HUES48 (cell line): Measurements from ENCODE around the gene OR51B2.
"Not testable (repeated sequence)": the region's sequence is repeated elsewhere in the genome, so short reads cannot be mapped to it uniquely, and the experiment has no call there.

Source experiments
- H3K27ac ChIP-seq: one replicate; pipeline ENCODE4 v1.7.0; 2013; ENCODE audit warnings: low read depth, low read length, inconsistent platforms
- H3K27me3 ChIP-seq: 2 replicates; pipeline ENCODE4 v1.6.1; 2013; ENCODE audit warnings: mild to moderate bottlenecking, low read length; ENCODE audit not compliant: control insufficient read depth, insufficient read depth
- H3K36me3 ChIP-seq: 2 replicates; pipeline ENCODE4 v1.6.1; 2013; ENCODE audit warnings: low read length; ENCODE audit not compliant: control insufficient read depth, insufficient read depth
- H3K4me1 ChIP-seq: 2 replicates; pipeline ENCODE4 v1.6.1; 2013; ENCODE audit warnings: mild to moderate bottlenecking, low read length; ENCODE audit not compliant: control insufficient read depth, insufficient read depth
- H3K4me3 ChIP-seq: 2 replicates; pipeline ENCODE4 v1.5.1; 2013; ENCODE audit warnings: mild to moderate bottlenecking, low read depth, low read length
- H3K9ac ChIP-seq: 2 replicates; pipeline ENCODE4 v1.6.1; 2013; ENCODE audit warnings: mild to moderate bottlenecking, low read depth, low read length, moderate library complexity
- H3K9me3 ChIP-seq: 2 replicates; pipeline ENCODE4 v1.6.1; 2013; ENCODE audit warnings: low read length; ENCODE audit not compliant: control insufficient read depth, insufficient read depth

Gene OR51B2, protein sequence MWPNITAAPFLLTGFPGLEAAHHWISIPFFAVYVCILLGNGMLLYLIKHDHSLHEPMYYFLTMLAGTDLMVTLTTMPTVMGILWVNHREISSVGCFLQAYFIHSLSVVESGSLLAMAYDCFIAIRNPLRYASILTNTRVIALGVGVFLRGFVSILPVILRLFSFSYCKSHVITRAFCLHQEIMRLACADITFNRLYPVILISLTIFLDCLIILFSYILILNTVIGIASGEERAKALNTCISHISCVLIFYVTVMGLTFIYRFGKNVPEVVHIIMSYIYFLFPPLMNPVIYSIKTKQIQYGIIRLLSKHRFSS

DNA sequence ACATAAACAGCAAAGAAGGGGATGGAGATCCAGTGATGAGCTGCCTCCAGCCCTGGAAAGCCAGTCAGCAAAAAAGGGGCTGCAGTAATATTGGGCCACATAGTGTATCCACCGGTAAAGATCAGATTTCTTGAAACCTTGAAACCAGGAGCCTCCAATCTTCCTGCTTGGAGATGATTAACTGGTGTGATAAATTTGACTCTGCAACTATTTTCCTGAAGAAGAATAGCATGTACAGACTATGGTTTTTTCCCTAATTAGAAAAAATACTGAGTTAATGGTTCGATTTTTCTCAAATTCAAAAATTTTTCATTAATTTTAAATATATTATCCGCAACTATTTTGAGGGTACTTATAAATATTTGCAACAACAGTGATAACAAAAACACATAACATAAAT lies at the start of gene OR51B2:
OR51B2 (minus strand) TSS at position 101 of the 400 bp plus-strand sequence; CDS start at position 101, 0 bp downstream.
- Histone ChIP-seq H3K9me3 (no peaks in the 10 kb centered on the region), H3K4me3 (no peak within 1 kb of the TSS), H3K27me3 (no peaks in the 10 kb centered on the region), H3K9ac (no peak within 1 kb of the TSS), H3K36me3 (no peaks in the 10 kb centered on the region), H3K4me1 (no peaks in the 10 kb centered on the region), H3K27ac (no peak within 1 kb of the TSS)

DNA sequence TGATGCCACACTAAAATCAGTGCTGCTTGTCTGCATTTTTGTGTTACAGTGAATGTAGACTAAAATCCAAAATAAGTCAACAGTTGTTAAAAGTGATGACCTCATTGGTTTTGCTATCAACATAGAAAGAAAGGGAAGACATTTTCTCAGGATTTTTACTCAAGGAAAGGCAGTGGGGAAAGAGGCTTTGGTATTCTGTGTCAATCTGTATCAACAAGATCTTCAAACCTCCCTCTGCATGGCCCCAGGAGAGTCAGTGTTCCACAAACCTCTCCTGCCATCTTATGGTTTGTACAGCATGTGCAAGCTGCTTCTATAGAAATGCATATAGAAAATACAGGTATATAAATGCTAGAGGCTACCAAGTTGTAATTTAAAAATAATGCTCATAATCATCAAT lies 45.7 kb upstream of the OR51B2 start:
- no peaks in the 10 kb centered on the region for H3K27me3 ChIP-seq
- H3K9ac ChIP-seq: no peak overlapping the region
- H3K4me1 ChIP-seq: peaks cover 9% of the 10 kb centered on the region
- no peak overlapping the region for H3K27ac ChIP-seq
- peaks cover 9% of the 10 kb centered on the region for H3K9me3 ChIP-seq
- no peaks in the 10 kb centered on the region for H3K36me3 ChIP-seq
- no peak overlapping the region for H3K4me3 ChIP-seq

DNA sequence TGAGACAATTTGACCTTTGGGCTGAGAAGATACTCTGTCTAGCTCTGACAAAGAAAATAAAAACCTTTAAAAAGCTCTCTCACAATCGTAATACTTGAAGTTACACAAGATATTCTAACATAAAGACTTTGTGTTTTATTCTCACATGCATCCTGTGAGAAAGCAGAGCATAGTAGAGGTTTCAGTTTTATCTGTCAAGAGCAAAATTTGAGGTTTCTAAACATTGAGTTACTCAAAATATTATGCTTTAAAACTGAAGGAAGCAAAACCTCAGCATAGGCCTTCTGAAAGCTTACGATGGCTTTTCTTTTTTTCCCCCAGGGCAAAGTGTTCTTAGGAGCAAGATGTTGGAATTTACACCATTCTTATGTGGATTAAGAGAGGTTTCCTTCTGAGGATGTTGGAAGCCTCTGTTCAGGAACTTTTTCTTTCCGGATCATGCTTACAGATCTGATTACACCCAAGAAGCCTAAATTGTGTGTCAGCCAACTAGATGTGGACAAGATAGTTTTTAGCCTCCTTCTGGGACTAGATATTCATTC lies 44.5 kb upstream of the OR51B2 start:
- Histone ChIP-seq H3K36me3 (no peaks in the 10 kb centered on the region), H3K9ac (no peak overlapping the region), H3K9me3 (peaks cover 9% of the 10 kb centered on the region), H3K4me1 (peaks cover 9% of the 10 kb centered on the region), H3K27me3 (no peaks in the 10 kb centered on the region), H3K27ac (no peak overlapping the region), H3K4me3 (no peak overlapping the region)

DNA sequence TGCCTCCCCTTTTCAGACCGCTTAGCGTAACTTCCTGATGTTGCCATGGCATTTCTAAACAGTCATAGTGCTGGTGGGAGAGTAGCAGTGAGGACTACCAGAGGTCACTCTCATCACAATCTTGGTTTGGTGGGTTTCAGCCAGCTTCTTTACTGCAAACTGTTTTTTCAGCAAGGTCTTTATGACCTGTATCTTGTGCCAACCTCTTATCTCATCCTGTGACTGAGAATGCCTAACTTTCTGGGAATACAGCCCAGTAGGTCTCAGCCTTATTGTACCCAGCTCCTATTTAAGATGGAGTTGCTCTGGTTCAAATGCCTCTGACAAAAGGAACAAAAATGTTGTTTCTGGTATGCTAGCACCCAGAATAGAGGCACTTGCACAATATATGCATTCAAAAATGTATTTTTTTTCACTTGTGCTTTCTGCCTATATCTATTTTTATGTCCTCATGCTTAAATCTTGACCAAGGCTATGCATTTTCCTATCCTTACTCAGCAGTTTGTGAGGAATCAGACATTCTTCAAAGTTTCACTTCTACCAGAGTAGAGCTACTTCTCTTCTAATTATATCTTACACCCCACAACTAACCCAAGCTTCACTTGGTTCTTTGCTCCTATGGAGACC lies 43.5 kb upstream of the OR51B2 start:
- peaks cover 9% of the 10 kb centered on the region for H3K4me1 ChIP-seq
- no peaks in the 10 kb centered on the region for H3K27me3 ChIP-seq
- H3K9me3 ChIP-seq: no peaks in the 10 kb centered on the region
- H3K9ac ChIP-seq: no peak overlapping the region
- H3K27ac ChIP-seq: no peak overlapping the region
- H3K4me3 ChIP-seq: no peak overlapping the region
- no peaks in the 10 kb centered on the region for H3K36me3 ChIP-seq

DNA sequence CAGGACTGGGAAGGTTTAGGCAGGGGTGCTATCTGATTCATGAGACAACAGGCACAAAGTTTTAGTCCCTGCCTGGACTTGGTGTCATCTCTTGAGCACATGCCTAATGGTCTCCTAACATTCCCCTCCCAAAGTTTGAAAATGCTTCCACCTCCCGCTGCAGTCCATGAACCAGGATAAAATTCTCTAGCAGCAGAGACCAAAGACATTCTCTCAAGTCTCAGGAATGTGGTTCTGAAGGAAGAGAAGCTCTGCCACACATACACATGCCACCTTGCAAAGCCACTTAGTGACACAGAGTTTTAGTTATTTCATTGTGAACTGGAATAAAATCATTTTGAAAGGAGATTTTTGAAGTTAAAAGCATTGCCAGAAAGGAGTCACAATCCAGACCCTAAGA lies 42.8 kb upstream of the OR51B2 start:
- H3K36me3 ChIP-seq: no peaks in the 10 kb centered on the region

DNA sequence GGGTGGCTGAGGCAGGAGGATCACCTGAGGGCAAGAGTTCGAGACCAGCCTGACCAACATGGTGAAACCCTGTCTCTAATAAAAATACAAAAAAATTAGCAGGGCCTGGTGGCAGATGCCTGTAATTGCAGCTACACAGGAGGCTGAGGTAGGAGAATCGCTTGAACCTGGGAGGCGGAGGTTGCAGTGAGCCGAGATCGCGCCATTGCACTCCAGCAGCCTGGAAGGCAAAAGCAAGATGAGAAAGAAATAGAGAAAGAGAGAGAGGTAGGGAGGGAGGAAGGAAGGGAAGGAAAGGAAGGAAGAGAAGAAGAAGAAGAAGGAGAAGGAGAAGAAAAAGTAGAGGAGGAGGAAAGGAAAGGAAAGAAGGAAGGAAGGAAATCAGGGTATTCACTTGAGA lies 42.3 kb upstream of the OR51B2 start:
- not testable (repeated sequence) for H3K27me3 ChIP-seq, H3K36me3 ChIP-seq, H3K9ac ChIP-seq, H3K4me1 ChIP-seq, H3K4me3 ChIP-seq, H3K9me3 ChIP-seq, H3K27ac ChIP-seq

More for the DNA sequence above, 42.8 kb upstream of the OR51B2 start:
- Histone ChIP-seq H3K4me3 (no peak overlapping the region), H3K4me1 (peaks cover 9% of the 10 kb centered on the region), H3K27me3 (no peaks in the 10 kb centered on the region), H3K9ac (no peak overlapping the region), H3K9me3 (no peaks in the 10 kb centered on the region), H3K27ac (no peak overlapping the region)

DNA sequence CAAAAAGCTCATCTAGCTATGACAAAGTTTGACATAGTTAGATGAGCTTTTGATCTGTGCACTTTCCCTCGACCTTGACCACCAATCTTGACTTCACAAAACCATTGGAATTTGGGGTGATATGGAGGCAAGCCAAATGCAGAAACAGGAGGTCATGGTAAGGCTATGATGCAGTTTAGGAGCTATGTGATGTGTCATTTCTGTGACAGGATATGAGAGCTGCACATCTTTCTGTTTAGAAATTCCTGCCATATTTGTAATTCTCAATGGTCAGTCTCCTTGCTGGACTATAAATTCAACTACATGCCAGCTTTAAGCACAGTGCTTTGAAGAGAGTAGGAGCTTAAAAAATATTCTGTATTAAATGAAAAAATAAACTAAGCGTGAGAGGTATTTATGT lies 40.1 kb upstream of the OR51B2 start:
- Histone ChIP-seq H3K27ac (no peak overlapping the region), H3K4me1 (peaks cover 9% of the 10 kb centered on the region), H3K27me3 (no peaks in the 10 kb centered on the region), H3K9me3 (no peaks in the 10 kb centered on the region), H3K4me3 (no peak overlapping the region), H3K36me3 (no peaks in the 10 kb centered on the region), H3K9ac (no peak overlapping the region)

DNA sequence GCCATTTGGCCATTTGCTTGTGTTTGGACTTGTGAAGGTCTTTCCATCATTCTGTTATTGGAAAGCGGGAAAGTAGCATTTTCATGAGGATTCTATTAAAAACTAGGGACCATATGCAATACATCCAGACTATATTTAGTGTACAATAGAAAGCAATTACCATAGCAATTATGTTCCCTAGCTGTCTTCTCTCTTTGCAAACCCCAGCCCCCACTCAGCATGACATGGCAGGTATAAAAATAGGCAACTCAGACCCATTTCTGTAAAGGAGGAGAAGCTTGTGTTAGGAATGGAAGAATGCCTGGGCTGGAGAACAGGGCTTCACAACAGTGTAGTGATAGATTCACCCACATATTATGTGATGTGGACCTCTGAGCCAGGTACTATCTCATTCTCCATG lies 39.6 kb upstream of the OR51B2 start:
- no peaks in the 10 kb centered on the region for H3K9me3 ChIP-seq
- peaks cover 4% of the 10 kb centered on the region for H3K4me1 ChIP-seq
- no peaks in the 10 kb centered on the region for H3K36me3 ChIP-seq
- H3K4me3 ChIP-seq: no peak overlapping the region
- H3K9ac ChIP-seq: no peak overlapping the region
- no peaks in the 10 kb centered on the region for H3K27me3 ChIP-seq
- no peak overlapping the region for H3K27ac ChIP-seq

DNA sequence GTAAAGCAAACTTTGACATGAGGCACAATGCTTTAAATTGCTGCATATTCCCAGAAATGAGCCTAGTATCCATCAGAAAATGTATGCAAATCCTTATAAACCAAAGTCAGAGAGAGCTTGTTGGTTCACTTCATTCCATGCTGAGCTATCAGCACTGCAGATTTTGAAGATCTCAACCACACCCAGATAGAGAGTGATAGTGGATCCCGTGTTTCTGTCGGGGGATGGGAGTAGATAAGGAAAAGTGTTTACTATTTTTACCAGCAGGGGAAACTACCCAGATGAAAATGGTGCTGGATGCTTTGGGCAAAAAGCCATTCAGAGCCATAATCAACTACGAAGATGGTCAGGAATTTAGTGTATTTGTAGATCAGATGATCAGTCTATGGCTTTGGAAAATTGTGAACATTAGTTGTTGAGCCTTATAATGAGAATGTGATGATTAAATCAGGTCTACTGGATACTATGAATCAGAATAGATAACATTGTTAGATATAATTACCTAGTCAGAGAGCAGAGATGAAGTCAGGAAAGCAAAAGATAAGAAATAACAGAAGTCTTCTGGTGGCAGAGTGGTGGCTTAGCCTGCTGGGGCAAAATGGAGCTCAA lies 38.0 kb upstream of the OR51B2 start:
- Histone ChIP-seq H3K4me3 (no peak overlapping the region), H3K9me3 (no peaks in the 10 kb centered on the region), H3K9ac (no peak overlapping the region), H3K36me3 (no peaks in the 10 kb centered on the region), H3K4me1 (no peaks in the 10 kb centered on the region), H3K27me3 (no peaks in the 10 kb centered on the region), H3K27ac (no peak overlapping the region)

DNA sequence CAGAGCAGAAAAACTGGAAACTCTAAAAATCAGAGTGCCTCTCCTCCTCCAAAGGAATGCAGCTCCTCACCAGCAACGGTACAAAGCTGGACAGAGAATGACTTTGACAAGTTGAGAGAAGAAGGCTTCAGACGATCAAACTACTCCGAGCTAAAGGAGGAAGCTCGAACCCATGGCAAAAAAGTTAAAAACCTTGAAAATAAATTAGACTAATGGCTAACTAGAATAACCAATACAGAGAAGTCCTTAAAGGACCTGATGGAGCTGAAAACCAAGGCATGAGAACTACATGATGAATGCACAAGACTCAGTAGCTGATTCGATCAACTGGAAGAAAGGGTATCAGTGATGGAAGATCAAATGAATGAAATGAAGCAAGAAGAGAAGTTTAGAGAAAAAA lies 31.9 kb upstream of the OR51B2 start:
- H3K9me3 ChIP-seq: not testable (repeated sequence)

DNA sequence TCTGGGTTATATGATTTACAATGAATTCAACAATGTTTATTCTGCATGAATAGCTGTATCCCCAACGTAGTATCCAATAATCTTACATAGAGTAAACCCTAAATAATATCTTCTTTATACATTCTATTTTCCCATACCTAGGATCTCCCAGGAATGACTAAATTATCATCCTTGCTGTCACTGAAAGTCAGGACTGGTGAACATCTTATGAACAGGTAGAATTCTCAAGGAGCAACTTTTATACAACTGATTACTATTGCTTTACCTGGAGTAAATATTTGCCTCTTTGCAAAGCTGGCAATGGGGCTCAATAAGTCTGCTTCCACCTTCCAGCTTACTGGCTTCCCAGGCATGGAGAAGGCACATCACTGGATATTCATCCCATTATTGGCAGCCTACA lies 27.1 kb upstream of the OR51B2 start, which contains the start of gene OR51B6:
OR51B6 (plus strand) TSS at position 301 of the 400 bp plus-strand sequence; CDS start at position 301, 0 bp downstream.
- H3K4me3 ChIP-seq: no peak within 1 kb of the TSS
- H3K27ac ChIP-seq: no peak within 1 kb of the TSS
- H3K4me1 ChIP-seq: peaks cover 9% of the 10 kb centered on the region
- H3K9ac ChIP-seq: no peak within 1 kb of the TSS
- H3K9me3 ChIP-seq: no peaks in the 10 kb centered on the region
- no peaks in the 10 kb centered on the region for H3K36me3 ChIP-seq
- no peaks in the 10 kb centered on the region for H3K27me3 ChIP-seq

More for the DNA sequence above, 31.9 kb upstream of the OR51B2 start:
- not testable (repeated sequence) for H3K4me1 ChIP-seq, H3K4me3 ChIP-seq, H3K27ac ChIP-seq, H3K36me3 ChIP-seq, H3K9ac ChIP-seq, H3K27me3 ChIP-seq
